Limb (tissue), 2 donors: ENCODE data around the gene EMILIN1.
A peak's percentile ranks its signal among the peaks of the same experiment; 100 is the strongest.
"Not testable (repeated sequence)": the region's sequence is repeated elsewhere in the genome, so short reads cannot be mapped to it uniquely, and the experiment has no call there.

Experiments used
- DNase-seq, 2 donors: peaks; one replicate each; pipeline ENCODE4 v3.0.0-alpha.2; 2016; ENCODE audit errors: extremely low spot score in 2 of 2

Gene EMILIN1

DNA sequence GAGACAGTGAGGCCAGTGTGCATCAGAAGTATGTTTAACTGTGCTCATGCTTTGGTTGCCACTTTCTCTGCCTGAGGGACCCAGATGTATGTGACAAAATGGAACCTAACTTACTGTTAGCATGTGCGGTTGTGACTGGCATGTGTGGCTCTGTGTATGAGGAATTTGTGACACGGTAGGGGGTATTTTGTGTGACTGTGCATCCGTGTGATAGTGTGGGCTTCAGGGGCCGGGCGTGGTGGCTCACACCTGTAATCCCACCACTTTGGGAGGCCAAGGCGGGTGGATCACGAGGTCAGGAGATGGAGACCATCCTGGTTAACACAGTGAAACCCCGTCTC, 40.9 kb downstream of the EMILIN1 start:
- DNase-seq: not testable (repeated sequence)

DNA sequence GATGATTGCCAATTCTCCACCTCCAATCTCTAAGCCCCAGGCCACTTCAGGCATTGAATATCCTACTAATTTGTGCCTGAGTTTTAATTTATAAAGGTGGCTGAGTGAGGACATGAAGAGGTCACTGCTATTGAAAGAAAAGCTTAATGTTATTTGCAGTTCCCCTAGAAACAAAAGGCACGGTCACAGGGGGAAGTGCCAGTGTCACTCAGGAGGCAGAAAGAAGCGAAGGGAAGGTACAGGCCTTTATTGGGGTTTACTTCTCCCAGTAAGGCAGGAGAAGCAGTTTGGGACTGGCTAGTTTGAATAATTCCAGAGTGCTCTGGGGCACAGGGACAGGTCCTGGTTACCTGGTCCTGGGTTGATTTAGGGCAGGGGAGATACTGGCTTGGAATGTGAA, 43.5 kb downstream of the EMILIN1 start:
- DNase-seq: no peak

DNA sequence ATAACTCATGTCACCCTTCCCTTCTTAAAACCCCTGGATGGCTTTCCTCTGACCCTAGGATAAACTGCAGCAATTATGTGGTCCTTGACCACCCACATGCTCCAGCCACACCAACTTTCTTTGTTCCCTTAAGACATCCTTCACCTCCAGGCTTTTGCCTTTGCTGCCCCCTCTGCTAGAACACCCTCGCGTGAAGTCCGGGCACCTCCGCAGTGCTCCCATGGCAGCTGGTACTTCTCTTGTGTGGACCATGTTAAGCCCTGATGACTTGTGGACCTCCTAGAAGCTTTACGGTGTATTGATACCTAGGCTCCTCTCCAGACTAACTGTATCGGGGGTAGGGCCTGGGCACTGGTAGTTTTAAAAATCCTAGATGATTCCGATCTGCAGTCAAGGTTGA, 44.4 kb downstream of the EMILIN1 start:
- DNase-seq: no peak

- peak in 1 of 2 donors; percentile 72 for DNase-seq
Observed at GRCh38 chr2:27123302-27124150, 45.1 kb downstream of the EMILIN1 start, which contains the start of gene ABHD1. ABHD1 (plus strand) TSS chr2:27123815; CDS start chr2:27123949, 134 bp downstream.

DNA sequence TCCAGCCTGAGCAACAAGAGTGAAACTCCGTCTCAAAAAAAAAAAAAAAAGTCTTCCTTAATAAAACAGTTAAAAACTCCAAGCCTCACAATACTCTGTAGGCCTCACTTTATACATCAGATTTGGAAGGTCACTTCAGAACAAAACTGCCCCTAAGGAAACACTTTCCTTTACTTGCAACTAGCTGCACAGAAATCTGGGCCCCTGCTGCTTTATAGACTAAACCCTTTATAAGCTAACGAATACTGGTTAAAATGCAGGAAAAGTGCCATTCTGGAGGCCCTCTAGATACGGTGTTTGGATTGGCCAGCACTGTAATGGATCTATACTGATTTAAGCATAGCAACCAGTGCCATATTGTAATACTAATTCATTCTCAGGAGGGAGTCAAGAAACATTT, 46.7 kb downstream of the EMILIN1 start:
- no peak for DNase-seq

DNA sequence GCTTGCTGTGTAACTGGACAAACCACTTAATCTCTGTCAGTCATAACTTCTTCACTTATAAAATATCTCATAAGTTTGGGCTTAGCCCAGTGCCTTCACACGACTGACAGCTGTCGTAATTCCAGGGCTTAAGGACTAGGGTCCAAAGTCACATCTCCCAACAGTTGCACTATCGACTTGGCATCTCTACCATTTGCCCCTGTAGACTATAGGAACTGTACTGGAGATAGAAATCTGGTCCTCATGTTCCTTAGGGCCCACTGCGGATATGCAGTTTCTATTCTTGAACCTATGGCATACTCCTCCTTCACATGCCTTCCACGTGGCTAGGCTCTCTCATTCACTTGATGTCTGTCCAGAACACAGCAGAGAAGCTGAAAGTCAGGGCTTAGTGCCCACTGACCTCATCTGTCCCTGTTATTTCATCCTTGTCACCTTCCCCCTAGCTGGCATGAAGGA, 47.9 kb downstream of the EMILIN1 start:
- DNase-seq: no peak

DNA sequence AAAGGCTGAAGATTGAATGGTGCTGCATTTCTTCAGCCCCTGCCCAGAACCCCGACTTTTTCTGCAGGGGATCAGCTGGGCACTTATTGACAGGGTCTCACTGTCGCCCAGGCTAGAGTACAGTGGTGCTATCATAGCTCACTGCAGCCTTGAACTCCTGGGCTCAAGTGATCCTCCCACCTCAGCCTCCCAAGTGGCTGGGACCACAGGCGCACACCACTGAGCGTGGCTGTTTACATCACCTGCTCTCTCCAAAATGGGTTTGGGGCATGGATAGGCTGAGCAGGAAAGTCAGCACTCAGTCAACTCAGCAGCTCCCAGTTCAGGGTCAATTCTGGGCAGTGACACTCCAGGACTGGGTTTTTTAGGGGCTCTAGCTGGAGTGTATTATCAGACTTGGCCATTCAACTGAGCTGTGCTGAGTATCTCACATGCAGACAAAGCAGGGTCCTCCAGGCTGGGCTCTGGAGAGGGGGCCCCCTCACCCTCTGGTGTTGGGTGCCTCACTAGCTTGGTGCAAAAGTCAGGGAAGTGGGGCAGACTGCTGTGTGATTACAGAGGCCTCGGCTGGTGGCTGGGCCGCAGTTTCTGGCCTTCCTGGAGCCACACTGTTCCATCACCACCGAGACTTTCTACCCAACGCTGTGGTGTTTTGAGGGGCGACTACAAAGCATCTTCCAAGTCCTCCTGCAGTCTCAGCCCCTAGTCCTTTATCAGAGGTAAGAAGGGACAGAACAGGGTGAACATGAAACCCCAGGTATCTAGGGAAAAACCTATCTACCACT, 49.7 kb downstream of the EMILIN1 start:
- no peak for DNase-seq

DNA sequence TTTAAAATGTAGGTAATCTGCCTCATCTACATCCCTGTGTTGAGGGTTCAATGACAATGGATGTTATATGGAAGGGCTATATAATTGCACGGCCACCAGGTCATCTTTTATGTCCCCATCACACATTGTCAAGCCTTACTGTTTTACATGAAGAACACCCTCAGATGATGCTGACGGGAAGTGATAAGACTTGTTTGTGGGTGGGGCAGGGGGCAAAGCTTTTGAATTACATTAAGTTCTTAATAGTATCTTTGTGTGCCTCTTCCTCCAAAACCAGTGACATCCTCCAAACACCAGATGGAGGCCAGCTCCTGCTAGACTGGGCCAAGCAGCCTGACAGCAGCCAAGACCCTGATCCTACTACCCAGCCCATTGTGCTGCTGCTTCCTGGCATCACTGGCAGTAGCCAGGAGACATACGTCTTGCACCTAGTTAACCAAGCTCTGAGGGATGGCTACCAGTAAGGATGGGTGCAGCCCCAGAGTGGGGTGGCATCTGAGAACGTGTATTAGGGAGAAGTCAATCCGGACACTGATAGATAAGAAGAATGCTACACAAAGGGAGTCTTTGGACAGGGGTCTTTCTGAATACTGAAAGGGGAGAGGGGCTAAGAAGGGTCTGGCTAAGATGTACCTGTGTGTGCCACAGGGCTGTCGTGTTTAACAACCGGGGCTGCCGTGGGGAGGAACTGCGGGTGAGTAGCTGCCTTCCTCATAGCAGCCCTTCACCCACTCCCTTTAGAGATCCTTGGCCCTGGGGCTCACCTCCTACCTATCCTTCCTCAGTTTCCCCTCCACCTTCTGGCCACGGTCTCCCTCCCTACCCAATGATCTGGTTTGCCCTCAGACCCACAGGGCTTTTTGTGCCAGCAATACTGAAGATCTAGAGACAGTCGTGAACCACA, 50.5 kb downstream of the EMILIN1 start:
- DNase-seq: no peak

- DNase-seq: no peak
Observed at GRCh38 chr2:27130396-27130795, 52.0 kb downstream of the EMILIN1 start.

- no peak for DNase-seq
Observed at GRCh38 chr2:27131429-27131828, 53.0 kb downstream of the EMILIN1 start.

DNA sequence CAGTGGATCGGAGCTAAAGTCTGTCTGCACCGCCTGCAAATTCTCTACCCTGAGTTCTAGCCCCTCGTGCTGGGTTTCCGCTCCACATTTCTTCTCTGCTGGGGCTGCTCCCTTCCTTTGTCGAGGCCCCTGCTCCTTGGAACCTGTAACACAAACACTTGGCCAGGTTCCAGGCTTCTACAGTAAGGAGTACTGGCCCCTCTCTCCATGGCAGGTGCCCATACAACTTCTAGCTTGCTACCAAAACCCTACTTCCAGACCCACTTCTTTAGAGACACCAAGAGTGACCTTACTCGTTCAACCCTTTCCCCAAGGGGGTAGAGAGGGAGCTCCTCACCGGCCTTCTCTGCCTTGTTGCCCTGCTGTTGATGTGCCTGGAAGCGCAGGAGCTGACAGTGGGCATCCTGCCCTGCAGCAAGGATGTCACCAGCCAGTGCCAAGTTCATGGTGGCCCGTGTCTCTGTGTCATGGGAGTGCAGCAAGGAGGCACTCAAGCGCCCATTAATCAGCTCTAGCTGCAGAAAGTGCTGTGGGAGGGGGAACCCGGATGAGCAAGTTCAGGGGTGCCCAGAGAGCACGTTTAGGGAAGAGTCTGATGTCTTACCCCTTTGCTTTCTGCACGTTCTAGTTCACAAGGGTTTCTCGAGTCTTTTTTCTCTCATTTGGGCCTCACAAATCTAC, 54.9 kb downstream of the EMILIN1 start:
- no peak for DNase-seq

- DNase-seq: peak; percentile 97 to 99
Observed at GRCh38 chr2:27133905-27134780, 55.7 kb downstream of the EMILIN1 start, which contains the start of gene PREB. PREB (minus strand) TSS chr2:27134636; CDS start chr2:27134421, 215 bp downstream.

DNA sequence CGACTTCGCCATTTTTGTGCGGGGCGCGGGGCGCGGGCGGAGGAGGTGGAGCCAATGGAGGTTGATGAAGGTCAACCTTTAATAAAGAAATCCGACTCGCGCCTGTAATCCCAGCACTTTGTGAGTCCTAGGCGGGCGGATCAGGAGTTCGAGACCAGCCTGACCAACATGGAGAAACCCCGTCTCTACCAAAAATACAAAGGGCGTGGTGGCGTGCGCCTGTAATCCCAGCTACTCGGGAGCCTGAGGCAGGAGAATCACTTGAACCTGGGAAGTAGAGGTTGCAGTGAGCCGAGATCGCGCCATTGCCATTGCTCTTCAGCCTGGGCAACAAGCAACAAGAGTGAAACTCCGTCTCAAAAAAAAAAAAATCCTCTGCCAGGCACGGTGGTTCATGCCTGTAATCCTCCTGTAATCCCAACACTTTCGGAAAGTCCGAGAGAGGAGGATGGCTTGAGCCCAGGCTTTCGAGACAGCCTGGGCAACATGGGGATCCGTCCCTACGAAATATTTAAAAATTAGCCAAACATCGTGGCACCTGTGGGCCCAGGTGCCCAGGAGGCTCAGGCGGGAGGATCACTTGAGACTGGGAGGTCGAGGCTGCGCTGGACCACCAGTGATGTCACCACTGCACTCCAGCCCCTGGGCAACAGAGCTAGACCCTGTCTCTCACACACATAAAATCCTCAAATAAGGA, 56.5 kb downstream of the EMILIN1 start:
- DNase-seq: no peak

- DNase-seq: no peak
Observed at GRCh38 chr2:27135478-27135955, 57.1 kb downstream of the EMILIN1 start.
